Vagina (tissue), 2 donors: Measurements from ENCODE around the gene PLEKHA5. TPM values are rescaled to one million over a fixed set of nuclear protein-coding genes. Genes with fewer than 3 reads are reported as not detected.

Source experiments
- DNase-seq, 2 donors: peaks; one replicate each; pipeline ENCODE4 v3.0.0-alpha.2; 2017; ENCODE audit errors: extremely low spot score in 2 of 2
- H3K27ac ChIP-seq: fragments of 200-600 bp; sonication (generic); one replicate; pipeline ENCODE4 v1.5.1; 2019
- H3K27me3 ChIP-seq: fragments of 200-600 bp; sonication (generic); one replicate; pipeline ENCODE4 v1.5.1; 2019
- H3K36me3 ChIP-seq, 2 donors: fragments of 200-600 bp; sonication (generic); one replicate each; pipeline ENCODE4 v1.5.1; 2017 to 2019
- H3K4me1 ChIP-seq: fragments of 200-600 bp; sonication (generic); one replicate; pipeline ENCODE4 v1.5.1; 2019
- H3K4me3 ChIP-seq, 2 donors: fragments of 200-600 bp; sonication (generic); 1 replicate in 1 of 2; 2 replicates in 1 of 2; pipeline ENCODE4 v1.5.1; 2016 to 2019
- H3K9me3 ChIP-seq: fragments of 200-600 bp; sonication (generic); one replicate; pipeline ENCODE4 v1.5.1; 2019
- CTCF ChIP-seq, 3 experiments: fragments of 450-650 bp in 2 of 3; fragments of 200-600 bp in 1 of 3; sonication (generic) in 1 of 3; IDR thresholded peaks; one replicate each; pipeline ENCODE4 v1.5.1; 2017 to 2019; ENCODE audit warnings: antibody characterized with exemption in 3 of 3, mild to moderate bottlenecking in 2 of 3, moderate library complexity in 2 of 3
- POLR2A ChIP-seq, 2 donors: fragments of 450-650 bp; IDR thresholded peaks; one replicate each; pipeline ENCODE4 v1.6.1; 2017; ENCODE audit warnings: antibody characterized with exemption in 2 of 2, mild to moderate bottlenecking in 2 of 2, moderate library complexity in 2 of 2
- POLR2AphosphoS5 ChIP-seq, 2 donors: sonication (generic); formaldehyde crosslinking; IDR thresholded peaks; one replicate each; pipeline ENCODE4 v1.9.0; 2017; ENCODE audit warnings: antibody characterized with exemption in 2 of 2, mild to moderate bottlenecking in 2 of 2, low read depth in 1 of 2; ENCODE audit not compliant: insufficient read depth in 1 of 2
- intact Hi-C: fragments of 100-400 bp; cut with DNase I; formaldehyde crosslinking; loops from one replicate; pipeline ENCODE4 v1.15.1; 2023
- total RNA-seq: library from RNA; depleted of rRNA; stranded (reverse); fragments of >200 nt; gene quantifications from one replicate; pipeline ENCODE4 v1.2.3, GENCODE V29; 2016

Gene PLEKHA5
- total RNA-seq, 1 donor from 2014 or later = 58.4 TPM

GRCh38 chr12:19191089-19191488, 61.6 kb downstream of the PLEKHA5 start:
- H3K27me3 ChIP-seq = no peaks in the 10 kb centered on the region
- TF ChIP-seq POLR2A (IDR thresholded peaks at IDR 0.05) (no peak), CTCF (IDR thresholded peaks at IDR 0.05) (no peak)
- H3K27ac ChIP-seq = peak overlapping the region; percentile 15
- H3K9me3 ChIP-seq = no peaks in the 10 kb centered on the region
- no peaks in the 10 kb centered on the region for H3K36me3 ChIP-seq
- no peak for DNase-seq
- intact Hi-C loops = no loop called here
- H3K4me1 ChIP-seq = peaks cover 63% of the 10 kb centered on the region
- no peak overlapping the region for H3K4me3 ChIP-seq

DNA sequence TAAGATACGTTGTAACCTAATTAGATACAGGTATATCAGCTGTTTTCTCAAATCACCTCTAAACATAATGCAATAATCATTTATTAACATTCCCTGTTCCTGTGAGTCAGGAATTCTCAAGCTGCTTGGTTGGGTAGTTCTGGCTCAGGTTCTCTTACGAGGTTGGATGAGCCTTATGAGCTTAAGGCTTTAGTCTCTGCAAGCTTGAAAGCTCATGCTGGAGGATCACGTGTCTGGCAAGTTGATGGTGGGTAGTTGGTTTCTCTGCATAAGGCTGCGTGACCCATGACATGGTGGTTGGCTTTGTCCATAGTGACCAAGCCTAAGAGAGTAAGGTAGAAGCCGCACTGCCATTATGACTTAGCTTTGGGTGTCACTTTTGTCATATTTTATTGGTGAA, 62.0 kb downstream of the PLEKHA5 start:
- intact Hi-C loops = no loop called here
- no peak overlapping the region for H3K27ac ChIP-seq
- H3K36me3 ChIP-seq = no peaks in the 10 kb centered on the region
- no peak for DNase-seq
- no peak overlapping the region for H3K4me3 ChIP-seq
- H3K4me1 ChIP-seq = peaks cover 58% of the 10 kb centered on the region
- TF ChIP-seq POLR2A (IDR thresholded peaks at IDR 0.05) (no peak), CTCF (IDR thresholded peaks at IDR 0.05) (no peak), POLR2AphosphoS5 (IDR thresholded peaks at IDR 0.05; ENCODE audit: insufficient read depth in 1 of 2, low read depth in 1 of 2) (no peak)
- no peaks in the 10 kb centered on the region for H3K9me3 ChIP-seq
- H3K27me3 ChIP-seq = no peaks in the 10 kb centered on the region

DNA sequence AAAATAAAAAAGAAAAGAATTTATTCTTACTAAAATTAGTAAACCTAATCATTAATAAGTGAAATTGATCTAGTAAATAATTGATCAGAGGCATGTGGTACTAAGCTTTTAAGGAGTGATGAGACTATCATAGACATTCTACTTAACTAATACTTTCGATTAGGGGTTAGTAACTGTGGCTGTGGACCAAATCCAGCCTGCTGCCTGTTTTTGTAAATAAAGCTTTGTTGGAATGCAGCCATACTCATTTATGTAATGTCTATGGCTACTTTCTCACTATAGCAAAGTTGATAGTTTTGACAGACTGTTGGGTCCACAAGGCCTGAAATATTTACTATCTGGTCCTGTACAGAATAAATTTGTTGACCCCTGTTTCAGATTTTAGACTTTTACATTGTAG, 63.2 kb downstream of the PLEKHA5 start:
- intact Hi-C loops = no loop called here
- Histone ChIP-seq H3K4me1 (peaks cover 47% of the 10 kb centered on the region), H3K27ac (no peak overlapping the region), H3K4me3 (no peak overlapping the region), H3K36me3 (no peaks in the 10 kb centered on the region), H3K9me3 (no peaks in the 10 kb centered on the region), H3K27me3 (no peaks in the 10 kb centered on the region)
- TF ChIP-seq CTCF (IDR thresholded peaks at IDR 0.05) (no peak), POLR2AphosphoS5 (IDR thresholded peaks at IDR 0.05; ENCODE audit: insufficient read depth in 1 of 2, low read depth in 1 of 2) (no peak), POLR2A (IDR thresholded peaks at IDR 0.05) (no peak)
- no peak for DNase-seq

DNA sequence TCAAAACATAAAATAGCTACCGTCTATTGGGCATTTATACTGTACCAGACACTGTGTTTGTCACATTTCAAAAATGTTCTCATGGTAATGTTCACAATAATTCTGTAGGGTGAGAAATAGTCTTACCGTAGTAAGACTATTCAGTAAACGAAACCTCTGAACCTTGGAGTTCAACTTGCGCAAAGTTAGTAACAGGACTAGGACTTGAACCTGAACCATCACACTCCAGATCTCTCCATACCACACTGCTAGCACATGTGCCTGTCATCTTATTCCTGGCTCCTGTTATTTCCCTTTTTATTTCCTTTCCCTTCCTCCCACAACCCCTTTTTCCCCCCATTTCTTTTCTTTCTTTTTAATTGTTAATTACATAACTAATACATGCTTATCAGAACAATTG, 65.4 kb downstream of the PLEKHA5 start:
- no peak for TF ChIP-seq POLR2A (IDR thresholded peaks at IDR 0.05)
- no peak for TF ChIP-seq POLR2AphosphoS5 (IDR thresholded peaks at IDR 0.05; ENCODE audit: insufficient read depth in 1 of 2, low read depth in 1 of 2)
- TF ChIP-seq CTCF (IDR thresholded peaks at IDR 0.05) = no peak
- peaks cover 32% of the 10 kb centered on the region for H3K4me1 ChIP-seq
- no peaks in the 10 kb centered on the region for H3K36me3 ChIP-seq
- no peak overlapping the region for H3K27ac ChIP-seq
- no peak for DNase-seq
- intact Hi-C loops = no loop called here
- H3K27me3 ChIP-seq = no peaks in the 10 kb centered on the region
- no peak overlapping the region for H3K4me3 ChIP-seq
- H3K9me3 ChIP-seq = no peaks in the 10 kb centered on the region

DNA sequence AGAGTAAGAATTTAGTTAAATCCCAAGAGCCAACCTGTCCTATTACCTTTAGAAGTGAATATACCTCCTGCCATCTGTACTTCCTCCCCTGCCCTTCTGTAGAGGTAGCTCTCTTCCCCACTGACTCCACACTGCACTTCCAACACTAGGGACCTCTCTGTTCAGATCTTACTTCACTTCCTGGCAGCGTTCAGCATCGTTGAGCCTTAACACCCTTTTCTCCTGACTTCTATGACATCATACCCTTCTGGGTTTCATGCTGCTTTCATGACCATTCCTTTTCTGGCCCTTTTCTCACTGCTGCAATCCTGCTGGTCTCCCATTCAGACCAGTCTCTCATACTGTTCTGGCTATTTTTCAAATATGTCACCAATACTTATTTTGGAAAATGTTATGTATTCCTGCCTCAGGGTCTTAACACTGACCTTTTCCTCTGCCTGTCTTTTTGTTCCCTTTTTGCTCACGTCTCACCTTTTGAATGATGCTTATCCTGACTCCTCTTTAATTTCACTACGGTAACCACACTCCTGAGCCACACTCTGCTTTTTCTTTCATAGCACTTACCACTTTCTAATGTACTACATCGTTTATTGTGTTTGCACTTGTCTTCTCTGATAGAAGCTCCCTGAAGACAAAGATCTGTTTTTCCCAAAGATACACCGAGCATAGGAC, 67.6 kb downstream of the PLEKHA5 start:
- Histone ChIP-seq H3K4me1 (peaks cover 13% of the 10 kb centered on the region), H3K27me3 (no peaks in the 10 kb centered on the region), H3K27ac (no peak overlapping the region), H3K9me3 (no peaks in the 10 kb centered on the region), H3K4me3 (no peak overlapping the region), H3K36me3 (no peaks in the 10 kb centered on the region)
- TF ChIP-seq POLR2A (IDR thresholded peaks at IDR 0.05) = no peak
- TF ChIP-seq CTCF (IDR thresholded peaks at IDR 0.05) = no peak
- no peak for TF ChIP-seq POLR2AphosphoS5 (IDR thresholded peaks at IDR 0.05; ENCODE audit: insufficient read depth in 1 of 2, low read depth in 1 of 2)
- DNase-seq = no peak
- intact Hi-C loops = no loop called here
